GM21360 (cell line): ENCODE data around the gene UNCX.
"Not testable (repeated sequence)": the region's sequence is repeated elsewhere in the genome, so short reads cannot be mapped to it uniquely, and the experiment has no call there.

Experiments used
- ATAC-seq: cut with Tn5 transposase; IDR thresholded peaks from one replicate; pipeline ENCODE4 v1.9.1; 2021; ENCODE audit warnings: mild to moderate bottlenecking, moderate library complexity; ENCODE audit not compliant: unreplicated experiment

The UNCX gene

DNA sequence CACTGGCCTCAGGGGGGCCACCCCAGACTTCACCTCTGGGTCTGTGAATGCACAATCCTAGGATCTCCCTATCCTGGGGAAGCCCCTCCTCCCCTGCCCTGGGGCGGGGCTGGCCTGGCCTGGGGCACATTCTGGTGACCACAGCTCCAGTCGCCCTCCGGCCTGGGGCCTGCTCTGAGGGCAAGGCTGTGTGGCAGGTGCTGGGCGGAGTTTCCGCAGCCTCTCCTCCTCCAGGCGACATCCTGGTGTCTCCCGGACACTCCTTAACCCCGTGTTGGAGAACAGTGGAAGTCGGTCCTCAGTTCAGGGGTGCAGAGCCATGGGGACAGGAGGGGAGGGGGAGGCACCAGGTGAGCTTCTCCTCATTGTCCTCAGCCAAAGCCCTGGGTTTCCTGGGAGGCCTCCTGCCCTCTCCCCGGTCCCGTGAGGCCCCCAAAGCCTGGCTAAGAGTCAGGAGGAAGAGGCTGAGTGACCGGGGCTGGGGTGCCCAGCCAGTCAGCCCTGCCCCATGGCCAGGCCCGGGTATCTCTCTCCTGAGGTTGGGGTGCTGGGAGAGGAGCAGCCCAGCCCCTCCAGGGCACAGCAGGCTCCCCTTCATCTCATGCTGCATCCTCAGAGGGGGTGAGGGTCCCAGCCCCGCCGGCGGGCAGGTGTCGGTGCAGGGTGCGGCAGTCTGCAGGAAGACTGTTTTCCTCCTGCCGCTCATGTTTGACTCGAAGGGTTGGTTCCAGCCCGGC, 22.6 kb downstream of the UNCX start:
- ATAC-seq: no peak

DNA sequence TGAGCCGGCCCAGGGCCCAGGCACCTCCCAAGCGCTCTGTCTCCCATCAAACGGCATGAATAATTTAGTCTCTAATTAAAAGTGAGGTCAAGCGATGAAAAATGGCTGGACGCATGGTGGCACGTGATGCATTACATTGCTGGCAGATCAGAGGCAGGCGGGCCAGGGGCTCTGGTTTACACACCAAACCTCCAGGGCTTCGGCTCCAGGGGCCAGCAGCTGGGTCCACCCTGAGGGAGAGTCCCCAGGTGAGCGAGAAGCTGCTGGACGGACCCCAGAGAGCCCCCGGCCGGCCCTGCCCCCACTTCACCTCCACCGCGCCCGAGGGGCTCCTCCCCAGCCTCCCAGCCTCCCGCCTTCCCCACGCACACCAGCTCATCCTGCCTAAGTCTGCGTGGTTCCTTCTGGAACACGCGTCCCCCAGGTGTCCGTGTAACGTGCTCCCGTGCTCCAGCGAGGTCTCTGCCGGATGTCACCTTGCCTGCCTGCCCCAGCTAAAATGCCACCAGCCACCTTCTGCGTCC, 23.2 kb downstream of the UNCX start:
- ATAC-seq: no peak

DNA sequence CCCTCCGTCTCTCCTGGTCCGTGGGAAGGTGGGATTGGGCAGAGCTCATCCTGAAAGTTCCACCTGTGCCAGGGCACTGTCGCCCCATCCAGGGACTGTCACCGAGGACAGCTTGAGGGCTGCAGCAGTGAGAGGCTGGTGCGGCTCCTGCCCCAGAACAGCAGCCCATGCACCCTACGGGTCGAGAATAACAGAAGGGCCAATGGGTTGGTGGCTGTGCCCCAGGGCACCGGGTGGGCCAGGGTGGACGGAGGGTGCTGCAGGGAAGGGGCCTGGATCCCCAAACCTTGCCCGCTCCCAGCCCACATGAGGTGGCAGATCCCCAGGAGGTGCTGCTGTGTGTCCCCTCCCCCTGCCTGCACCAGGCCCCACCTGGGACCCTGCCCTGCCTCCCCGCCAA, 23.9 kb downstream of the UNCX start:
- no peak for ATAC-seq

- no peak for ATAC-seq
These were observed 24.5 kb downstream of the UNCX start for GRCh38 chr7:1257221-1257620.

GRCh38 chr7:1257863-1258262, 25.2 kb downstream of the UNCX start:
- ATAC-seq: no peak

GRCh38 chr7:1259621-1260243, 27.1 kb downstream of the UNCX start:
- ATAC-seq: no peak

- ATAC-seq: no peak
These were observed 27.6 kb downstream of the UNCX start for GRCh38 chr7:1260244-1260635.

DNA sequence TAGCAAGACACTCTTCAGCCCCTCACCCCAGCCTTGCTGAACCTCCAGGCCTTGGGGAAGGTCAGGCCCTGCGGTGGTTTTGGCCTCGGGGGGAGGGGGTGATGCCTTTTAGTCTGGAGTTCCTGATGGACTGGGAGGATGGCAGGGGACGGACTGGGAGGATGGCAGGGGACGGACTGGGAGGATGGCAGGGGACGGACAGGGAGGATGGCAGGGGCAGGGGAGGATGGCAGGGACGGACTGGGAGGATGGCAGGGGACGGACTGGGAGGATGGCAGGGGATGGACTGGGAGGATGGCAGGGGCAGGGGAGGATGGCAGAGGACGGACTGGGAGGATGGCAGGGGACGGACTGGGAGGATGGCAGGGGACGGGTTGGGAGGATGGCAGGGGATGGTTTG, 28.4 kb downstream of the UNCX start:
- ATAC-seq: not testable (repeated sequence)

DNA sequence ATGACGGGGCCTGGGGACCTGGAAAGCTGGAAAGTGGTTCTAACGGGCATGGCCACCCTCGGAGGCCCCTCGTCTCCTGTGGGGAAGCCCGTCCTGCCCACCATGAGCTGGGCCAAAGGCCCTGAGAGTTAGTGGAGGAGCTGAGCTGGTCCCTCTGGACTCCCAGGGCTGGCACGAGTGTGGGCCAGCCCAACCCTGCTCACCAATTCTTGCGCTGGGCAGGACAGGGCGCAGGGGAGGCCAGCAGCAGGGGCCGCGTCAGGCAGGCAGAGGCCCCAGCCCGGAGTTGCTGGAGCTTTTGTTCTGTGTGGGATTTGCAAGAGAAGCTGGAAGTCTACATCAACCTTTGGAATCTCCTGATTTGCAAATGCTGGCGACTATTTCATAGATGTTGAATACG, 29.8 kb downstream of the UNCX start:
- ATAC-seq: no peak

- no peak for ATAC-seq
These were observed 30.8 kb downstream of the UNCX start for GRCh38 chr7:1263391-1263951.

- no peak for ATAC-seq
These were observed 31.9 kb downstream of the UNCX start for GRCh38 chr7:1264345-1265280.

- no peak for ATAC-seq
These were observed 34.6 kb downstream of the UNCX start for GRCh38 chr7:1267016-1267900.

DNA sequence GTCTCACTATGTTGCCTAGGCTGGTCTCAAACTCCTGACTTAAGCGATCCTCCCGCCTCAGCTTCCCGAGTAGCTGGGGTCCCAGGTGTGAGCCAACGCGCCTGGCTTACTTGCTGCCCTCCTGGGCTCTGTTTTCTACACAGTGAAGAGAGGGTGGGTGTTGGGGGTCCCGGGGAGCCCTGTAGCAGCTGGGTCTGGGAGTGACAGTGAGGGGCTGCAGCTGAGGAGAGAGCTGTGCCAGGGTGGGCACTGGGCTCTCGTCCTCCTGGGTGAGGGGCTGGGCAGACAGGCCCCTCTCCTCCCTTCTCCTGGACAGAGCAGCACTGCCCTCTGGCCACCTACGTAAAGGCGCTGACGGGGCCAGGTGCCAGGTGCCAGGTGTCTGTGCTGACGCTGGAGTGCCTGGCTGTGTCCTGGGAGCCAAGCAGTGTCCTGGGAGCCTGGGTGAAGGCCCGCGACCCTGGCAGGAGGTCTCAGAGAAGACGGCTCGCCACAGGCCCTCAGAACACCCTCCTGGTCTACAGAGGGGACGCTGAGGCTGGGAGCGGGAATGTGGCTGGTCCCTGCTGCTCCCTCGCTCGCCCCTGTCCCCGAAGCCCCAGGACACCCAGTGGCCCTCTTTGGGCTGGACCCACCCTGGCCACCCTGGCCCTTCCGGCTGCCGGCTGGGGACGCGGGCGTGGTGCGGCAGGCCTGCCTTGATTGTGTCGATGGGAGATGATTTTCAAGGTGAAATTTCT, 35.6 kb downstream of the UNCX start:
- ATAC-seq: no peak

- ATAC-seq: no peak
These were observed 36.2 kb downstream of the UNCX start for GRCh38 chr7:1268866-1269265.

GRCh38 chr7:1269336-1269890, 36.7 kb downstream of the UNCX start:
- no peak for ATAC-seq

GRCh38 chr7:1270181-1270580, 37.5 kb downstream of the UNCX start:
- no peak for ATAC-seq

GRCh38 chr7:1271046-1271445, 38.4 kb downstream of the UNCX start:
- ATAC-seq: no peak

GRCh38 chr7:1271656-1272055, 39.0 kb downstream of the UNCX start:
- ATAC-seq: no peak

DNA sequence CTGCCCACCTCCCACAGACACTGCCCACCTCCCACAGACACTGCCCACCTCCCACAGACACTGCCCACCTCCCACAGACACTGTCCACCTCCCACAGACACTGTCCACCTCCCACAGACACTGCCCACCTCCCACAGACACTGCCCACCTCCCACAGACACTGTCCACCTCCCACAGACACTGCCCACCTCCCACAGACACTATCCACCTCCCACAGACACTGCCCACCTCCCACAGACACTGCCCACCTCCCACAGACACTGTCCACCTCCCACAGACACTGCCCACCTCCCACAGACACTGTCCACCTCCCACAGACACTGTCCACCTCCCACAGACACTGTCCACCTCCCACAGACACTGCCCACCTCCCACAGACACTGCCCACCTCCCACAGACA, 39.5 kb downstream of the UNCX start:
- ATAC-seq: not testable (repeated sequence)
